GM18907 (cell line): ENCODE data around the gene RANBP1.

Source experiments
- ATAC-seq: cut with Tn5 transposase; IDR thresholded peaks from one replicate; pipeline ENCODE4 v1.9.1; 2021; ENCODE audit warnings: mild to moderate bottlenecking, moderate library complexity; ENCODE audit not compliant: unreplicated experiment

Gene RANBP1

DNA sequence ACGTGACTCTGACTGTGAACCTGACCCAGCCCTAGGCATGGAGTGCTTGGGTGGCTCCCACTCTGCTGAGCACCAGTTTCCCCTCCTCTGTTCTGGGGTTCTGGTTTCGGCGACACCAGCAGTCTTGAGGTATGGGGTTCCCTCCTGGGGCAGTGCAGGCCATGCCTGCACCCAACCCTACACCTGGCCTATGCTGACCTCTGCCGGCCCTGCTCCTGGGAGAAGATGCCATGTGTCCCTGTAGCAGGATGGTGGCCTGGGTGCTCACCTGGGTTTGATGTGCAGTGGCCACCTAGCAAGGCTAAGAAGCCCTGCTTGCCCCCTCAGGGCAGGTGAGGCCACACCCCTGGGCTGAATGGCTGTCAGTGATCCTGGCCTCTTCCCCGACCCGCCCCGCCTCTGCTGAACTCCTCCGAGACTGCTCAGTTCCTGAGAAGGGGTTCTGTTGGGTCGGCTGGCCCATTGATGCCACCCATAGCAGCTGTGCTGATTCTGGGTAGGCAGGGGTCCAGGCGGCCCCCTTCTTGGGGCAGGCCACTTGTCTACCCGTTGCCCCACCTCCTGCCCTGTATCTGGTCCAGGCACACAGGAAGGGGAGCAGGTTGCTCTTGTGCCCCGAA lies 18.1 kb downstream of the RANBP1 start:
- ATAC-seq = no peak

DNA sequence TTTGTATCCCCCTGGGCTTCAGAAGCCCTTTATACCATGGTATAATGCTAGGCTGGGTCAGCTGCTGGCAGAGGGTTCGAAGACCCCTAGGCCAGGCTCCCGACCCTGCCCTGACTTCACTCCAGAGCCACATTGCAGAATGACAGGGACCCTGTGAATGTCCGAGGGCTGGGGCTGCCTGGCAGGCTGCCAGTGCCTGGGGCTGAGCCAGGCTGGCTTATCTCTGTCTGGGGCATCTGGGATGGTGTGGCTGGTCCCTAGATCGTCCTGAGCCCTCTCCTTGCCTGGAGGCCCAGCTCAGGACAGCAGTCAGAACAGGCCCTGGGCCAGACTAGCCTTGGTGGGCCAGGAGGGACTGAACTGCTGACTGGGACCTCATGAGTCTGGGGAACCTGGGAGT lies 19.4 kb downstream of the RANBP1 start:
- no peak for ATAC-seq

DNA sequence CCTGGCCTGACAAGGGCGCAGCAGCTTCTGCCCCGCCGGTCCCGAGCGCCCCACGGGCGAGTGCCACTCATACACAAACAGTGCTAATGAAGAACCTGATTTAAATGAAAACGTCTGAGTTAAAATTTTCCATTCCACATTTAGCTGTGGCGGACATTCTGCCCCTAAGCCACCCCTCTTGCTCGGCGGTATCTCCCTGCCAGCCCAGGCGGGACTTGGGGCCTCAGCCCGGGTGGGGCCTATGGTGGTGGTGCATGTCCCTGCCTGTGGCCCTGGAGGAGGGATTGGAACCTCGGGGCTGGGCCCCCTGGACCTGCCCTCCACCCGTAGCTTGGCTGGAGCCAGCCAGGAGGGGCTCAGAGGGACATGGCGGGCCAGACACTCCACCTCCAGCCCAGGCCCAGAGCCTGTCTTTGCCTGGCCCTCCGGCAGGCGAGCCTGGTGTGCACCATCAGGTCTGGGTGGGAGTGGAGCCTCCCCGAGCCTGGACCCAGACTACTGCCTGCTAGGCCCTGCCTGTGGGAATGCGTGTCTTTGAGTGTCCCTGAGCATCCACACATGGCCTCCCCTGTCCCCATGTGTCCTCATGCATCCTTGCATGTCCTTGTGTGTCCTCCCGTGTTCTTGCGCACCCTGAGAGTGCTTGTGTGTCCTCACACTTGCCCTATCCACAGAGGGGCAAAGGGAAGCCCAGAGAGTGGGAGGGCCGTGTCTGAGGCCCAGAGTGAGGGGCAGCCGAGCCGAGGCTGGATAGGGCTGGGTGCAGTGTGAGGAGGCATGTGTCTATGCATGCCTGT lies 20.1 kb downstream of the RANBP1 start:
- ATAC-seq = no peak

DNA sequence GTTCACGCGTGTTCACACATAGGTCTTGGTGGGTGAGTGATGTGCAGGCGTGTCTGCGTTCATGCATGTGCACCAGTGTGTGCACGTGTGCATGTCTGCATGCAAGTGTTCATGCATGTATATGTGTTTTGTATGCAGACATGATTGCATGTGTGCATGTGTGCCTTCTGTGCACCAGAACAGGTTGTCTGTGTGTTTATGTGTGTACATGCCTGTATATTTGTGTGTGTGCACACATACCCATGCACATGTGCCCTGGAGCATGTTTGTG lies 20.6 kb downstream of the RANBP1 start:
- ATAC-seq = no peak

DNA sequence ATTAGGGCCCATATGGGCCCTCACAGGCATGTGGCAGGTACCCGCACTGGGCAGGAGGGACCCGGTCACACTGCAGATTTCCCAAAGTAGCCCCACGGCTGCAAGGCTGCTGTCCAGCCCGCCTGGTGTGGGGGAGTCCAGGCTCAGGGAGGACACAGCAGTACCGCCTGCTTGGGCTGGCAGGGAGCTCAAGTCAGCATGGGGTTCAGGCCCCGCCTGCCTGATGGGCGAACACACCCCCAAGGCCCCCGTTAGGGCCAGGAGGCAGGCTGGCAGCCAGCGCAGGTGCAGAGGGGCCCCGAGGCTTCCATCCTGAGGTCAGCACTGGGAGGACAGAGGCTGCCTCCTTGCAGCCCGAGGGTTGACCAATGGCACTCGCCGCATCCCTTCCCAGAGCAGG lies 21.2 kb downstream of the RANBP1 start:
- ATAC-seq = no peak

GRCh38 chr22:20137671-20138416 lies 21.9 kb downstream of the RANBP1 start:
- ATAC-seq = no peak

DNA sequence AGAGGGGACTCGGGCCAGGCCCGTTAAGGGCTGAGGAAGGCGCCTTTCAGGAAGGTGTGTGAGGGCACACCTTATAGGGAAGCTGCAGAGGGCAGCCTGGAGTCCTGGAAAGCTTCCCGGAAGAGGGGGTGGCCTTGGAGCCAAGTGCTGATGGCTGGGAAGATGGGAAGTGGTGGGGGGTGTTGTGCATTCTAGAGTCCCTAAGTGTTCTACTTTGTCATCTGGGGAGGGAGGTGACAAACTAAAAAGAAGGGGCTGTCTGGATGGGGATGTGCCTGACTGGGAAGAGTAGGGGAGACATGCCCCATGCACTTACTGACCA lies 22.5 kb downstream of the RANBP1 start:
- no peak for ATAC-seq

GRCh38 chr22:20138868-20139267 lies 23.0 kb downstream of the RANBP1 start:
- ATAC-seq = no peak

GRCh38 chr22:20139391-20140106 lies 23.6 kb downstream of the RANBP1 start:
- ATAC-seq = no peak

GRCh38 chr22:20140107-20140445 lies 24.2 kb downstream of the RANBP1 start:
- ATAC-seq = no peak

DNA sequence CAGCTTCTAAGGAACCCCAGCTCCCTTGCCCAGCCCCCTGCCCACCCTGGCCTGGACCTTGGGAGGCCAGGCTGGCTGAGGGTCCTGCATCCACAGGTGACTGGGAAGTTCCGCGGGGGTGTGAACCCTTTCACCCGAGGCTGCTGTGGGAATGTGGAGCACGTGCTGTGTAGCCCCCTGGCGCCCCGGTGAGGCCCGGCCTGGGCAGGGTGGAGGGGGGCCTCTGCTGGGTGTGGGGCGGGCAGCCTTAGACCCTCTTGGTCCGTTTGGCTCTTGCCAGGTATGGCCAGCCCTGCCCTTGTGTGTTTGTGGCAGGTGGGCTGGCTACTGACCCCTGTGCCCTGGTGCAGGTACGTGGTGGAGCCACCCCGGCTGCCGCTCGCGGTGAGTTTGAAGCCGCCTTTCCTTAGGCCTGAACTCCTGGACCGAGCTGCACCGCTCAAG lies 24.6 kb downstream of the RANBP1 start:
- no peak for ATAC-seq

DNA sequence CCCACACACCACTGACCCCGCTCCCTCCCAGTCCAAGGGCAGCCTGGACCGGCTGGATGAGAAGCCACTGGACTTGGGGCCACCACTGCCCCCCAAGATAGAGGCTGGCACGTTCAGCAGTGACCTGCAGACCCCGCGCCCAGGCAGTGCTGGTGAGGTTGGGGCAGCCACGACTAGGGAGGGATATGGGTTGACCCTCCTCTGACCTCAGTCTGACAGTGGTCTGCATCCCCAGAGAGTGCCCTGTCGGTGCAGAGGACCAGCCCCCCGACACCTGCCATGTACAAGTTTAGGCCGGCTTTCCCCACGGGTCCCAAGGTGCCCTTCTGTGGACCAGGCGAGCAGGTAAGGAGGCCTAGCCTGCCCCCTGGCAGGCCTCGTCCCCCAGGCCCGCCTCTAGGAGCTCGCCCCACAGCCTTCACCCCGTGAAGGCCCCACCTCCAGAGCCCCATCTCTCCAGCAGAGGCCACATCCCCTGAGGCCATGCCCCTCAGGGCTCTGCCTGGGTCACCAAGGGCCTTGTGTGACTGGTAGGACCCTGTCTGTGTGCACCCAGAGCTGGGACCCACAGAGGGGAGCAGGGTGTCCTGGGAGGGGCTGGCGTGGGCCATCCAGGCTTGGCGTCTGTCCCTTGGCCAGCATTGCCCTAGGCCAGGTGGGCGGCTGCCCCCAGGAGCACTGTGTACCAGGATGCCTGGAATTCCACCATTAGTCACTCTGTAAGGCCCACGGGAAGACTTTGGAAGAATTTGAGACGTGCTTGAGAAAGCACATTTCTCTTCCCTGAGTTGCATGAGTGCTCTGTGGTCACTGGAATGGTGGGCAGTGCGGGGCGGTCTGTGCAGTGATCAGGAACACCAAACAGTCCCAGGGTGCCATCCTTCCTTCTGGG lies 25.5 kb downstream of the RANBP1 start:
- ATAC-seq = no peak

DNA sequence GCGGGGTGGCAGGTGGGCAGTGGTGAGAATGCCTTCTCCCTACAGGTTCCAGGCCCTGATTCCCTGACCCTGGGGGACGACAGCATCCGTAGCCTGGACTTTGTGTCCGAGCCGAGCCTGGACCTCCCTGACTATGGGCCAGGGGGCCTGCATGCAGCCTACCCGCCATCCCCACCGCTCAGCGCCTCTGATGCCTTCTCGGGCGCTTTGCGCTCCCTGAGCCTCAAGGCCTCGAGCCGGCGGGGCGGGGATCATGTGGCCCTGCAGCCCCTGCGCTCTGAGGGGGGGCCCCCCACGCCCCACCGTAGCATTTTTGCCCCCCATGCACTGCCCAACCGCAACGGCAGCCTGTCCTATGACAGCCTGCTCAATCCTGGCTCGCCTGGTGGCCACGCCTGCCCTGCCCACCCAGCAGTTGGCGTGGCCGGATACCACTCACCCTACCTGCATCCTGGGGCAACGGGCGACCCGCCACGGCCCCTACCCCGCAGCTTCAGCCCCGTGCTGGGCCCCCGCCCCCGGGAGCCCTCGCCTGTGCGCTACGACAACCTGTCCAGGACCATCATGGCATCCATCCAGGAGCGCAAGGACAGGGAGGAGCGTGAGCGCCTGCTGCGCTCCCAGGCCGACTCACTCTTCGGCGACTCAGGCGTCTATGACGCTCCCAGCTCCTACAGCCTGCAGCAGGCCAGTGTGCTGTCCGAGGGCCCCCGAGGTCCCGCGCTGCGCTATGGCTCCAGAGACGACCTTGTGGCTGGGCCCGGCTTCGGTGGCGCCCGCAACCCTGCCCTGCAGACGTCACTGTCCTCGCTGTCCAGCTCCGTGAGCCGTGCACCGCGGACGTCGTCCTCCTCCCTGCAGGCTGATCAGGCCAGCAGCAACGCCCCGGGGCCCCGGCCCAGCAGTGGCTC lies 27.1 kb downstream of the RANBP1 start:
- no peak for ATAC-seq

GRCh38 chr22:20143883-20144665 lies 28.2 kb downstream of the RANBP1 start:
- ATAC-seq = no peak

DNA sequence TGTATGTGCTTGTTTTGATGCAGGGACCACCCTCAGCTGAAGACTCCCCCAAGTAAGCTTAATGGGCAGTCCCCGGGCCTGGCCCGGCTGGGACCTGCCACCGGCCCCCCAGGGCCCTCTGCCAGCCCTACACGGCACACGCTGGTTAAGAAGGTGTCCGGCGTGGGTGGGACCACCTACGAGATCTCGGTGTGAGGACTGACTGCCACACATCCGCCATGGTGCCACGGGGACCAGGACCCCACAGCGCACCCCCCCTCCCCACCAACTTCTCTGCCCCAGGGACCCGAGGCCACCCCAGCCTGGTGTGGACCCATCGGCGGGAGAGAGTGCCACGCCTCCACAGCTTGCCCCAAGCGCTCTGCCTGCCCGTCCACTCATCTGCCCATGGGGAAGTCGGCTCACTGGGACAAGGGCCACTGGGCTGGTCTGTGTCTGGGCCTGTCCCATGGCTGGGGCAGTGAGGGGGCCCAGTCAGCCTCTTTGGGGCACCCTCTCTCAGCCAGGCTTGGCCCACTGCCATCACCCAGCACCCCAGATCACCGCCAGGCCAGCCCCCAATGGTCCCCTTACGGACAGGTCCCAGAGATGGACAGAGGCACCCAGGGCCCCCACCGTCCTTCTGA lies 29.4 kb downstream of the RANBP1 start:
- ATAC-seq = no peak

GRCh38 chr22:20145832-20146223 lies 29.9 kb downstream of the RANBP1 start:
- no peak for ATAC-seq

DNA sequence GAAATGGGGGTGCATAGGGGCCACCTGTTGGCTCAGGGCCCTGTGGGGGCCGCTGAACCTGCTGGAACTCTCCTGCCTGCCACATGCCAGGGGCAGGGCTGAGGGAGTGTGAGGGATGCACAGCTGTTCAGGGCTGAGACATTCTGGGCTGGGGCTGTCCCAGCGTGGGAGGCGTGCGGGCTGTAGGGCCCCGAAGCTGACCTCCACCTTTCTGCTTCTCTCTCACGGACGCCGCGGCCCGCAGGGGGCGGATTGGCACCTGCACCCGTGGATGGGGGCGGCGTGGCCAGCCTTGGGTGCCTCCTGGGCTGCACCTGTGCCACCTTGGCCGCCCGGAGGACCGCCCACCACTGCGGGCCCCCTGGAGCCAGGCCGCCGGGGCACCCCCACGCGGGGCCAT lies 30.9 kb downstream of the RANBP1 start:
- no peak for ATAC-seq

DNA sequence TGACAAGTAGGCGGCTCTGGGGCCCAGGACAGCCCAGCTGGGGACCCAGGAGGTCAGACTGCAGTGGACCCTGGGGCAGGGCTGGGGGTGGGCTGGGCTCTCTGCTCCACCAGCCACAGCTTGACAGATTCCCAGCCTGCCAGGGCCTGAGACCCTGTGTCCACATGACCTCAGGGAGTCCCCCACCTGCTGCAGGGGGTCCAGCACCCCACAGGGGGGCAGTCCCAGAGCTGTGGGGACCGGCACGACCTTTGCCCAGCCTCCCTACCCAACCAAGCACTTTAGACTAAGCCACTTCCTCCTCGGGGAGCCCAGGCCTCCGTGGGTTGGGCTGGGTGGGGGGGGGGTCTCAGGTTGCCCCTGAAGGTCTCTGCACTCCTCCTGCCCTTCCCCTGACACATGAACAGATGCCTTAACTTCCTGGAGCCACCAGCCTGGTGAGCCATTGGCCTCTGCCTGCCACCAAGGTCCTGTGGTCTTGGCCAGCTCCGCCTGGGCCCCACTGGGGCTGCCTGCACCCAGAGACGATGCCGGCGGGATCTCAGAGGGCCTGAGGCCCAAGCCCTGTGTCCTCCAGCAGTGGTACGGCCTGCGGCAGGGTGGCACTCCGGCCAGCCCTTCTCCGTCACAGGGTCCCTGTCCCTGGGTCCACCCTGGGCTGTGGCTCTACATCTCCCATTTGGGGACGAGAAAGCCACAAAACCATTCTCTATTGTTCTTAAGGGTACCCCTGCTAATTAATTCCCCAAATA lies 31.5 kb downstream of the RANBP1 start:
- ATAC-seq = no peak
